B cell (primary cell): ENCODE measurements around the gene DOCK4. TPM values are rescaled to one million over a fixed set of nuclear protein-coding genes. Genes with fewer than 3 reads are reported as not detected.

ENCODE experiments used
- ATAC-seq: fragments of 200-7000 bp; cut with Tn5 transposase; one replicate; pipeline ENCODE4 v1.10.0; 2021; ENCODE audit warnings: low read depth, mild to moderate bottlenecking, moderate number of reproducible peaks, moderate library complexity
- CTCF ChIA-PET: fragments of 350-600 bp; sonication (Branson Sonifier 250); formaldehyde crosslinking; loops from one replicate; lab custom pipeline; 2021; ENCODE audit warnings: antibody characterized with exemption, inconsistent platforms; lab: Charles Lee
- POLR2A ChIA-PET: fragments of 350-600 bp; sonication (Branson Sonifier 250); formaldehyde crosslinking; loops from one replicate; lab custom pipeline; 2021; ENCODE audit warnings: antibody characterized with exemption; lab: Charles Lee
- DNase-seq: peaks from one replicate; pipeline ENCODE4 v3.0.0; 2013
- H2AFZ ChIP-seq: 2 replicates; pipeline ENCODE4 v1.6.1; 2012; ENCODE audit warnings: mild to moderate bottlenecking, low read depth, low read length; ENCODE audit not compliant: insufficient read depth, poor library complexity, severe bottlenecking
- H3K27ac ChIP-seq, 2 donors: 1 replicate in 1 of 2; 2 replicates in 1 of 2; pipeline ENCODE4 v1.5.1; 2012 to 2013; ENCODE audit warnings: low read length in 2 of 2, mild to moderate bottlenecking in 2 of 2, moderate library complexity in 1 of 2
- H3K27me3 ChIP-seq, 4 experiments: fragments of 200-600 bp in 1 of 4; sonication (generic) in 1 of 4; replicated peaks in 1 of 4; 1 replicate in 2 of 4; 2 replicates in 2 of 4; pipeline versions ENCODE4 v1.6.1 to v1.7.0; 2013 to 2016; ENCODE audit warnings: low read length in 3 of 4, mild to moderate bottlenecking in 2 of 4, mixed read lengths in 1 of 4, moderate library complexity in 1 of 4; ENCODE audit not compliant: insufficient read depth in 4 of 4, control insufficient read depth in 3 of 4; ENCODE audit errors: control extremely low read depth in 1 of 4
- H3K36me3 ChIP-seq, 2 experiments: replicated peaks in 1 of 2; 1 replicate in 1 of 2; 2 replicates in 1 of 2; pipeline versions ENCODE4 v1.6.1 to v1.7.1; 2013; ENCODE audit warnings: low read length in 1 of 2; ENCODE audit not compliant: insufficient read depth in 2 of 2, control insufficient read depth in 1 of 2; ENCODE audit errors: control extremely low read depth in 1 of 2, extremely low read depth in 1 of 2
- H3K4me1 ChIP-seq, 2 donors: fragments of 200-600 bp in 1 of 2; sonication (generic) in 1 of 2; 1 replicate in 1 of 2; 2 replicates in 1 of 2; pipeline versions ENCODE4 v1.5.1 to v1.6.1; 2013 to 2017; ENCODE audit warnings: low read length in 2 of 2; ENCODE audit not compliant: control insufficient read depth in 2 of 2, insufficient read depth in 2 of 2
- H3K4me2 ChIP-seq: replicated peaks from 2 replicates; pipeline ENCODE3; 2012; ENCODE audit warnings: mild to moderate bottlenecking, low read depth, low read length; ENCODE audit not compliant: poor library complexity, severe bottlenecking
- H3K4me3 ChIP-seq, 5 experiments: fragments of 200-600 bp in 1 of 5; sonication (generic) in 1 of 5; 1 replicate in 3 of 5; 2 replicates in 2 of 5; pipeline versions ENCODE4 v1.5.1 to v1.7.0; 2011 to 2016; ENCODE audit warnings: low read length in 4 of 5, mild to moderate bottlenecking in 4 of 5, low read depth in 2 of 5, control low read depth in 1 of 5, moderate library complexity in 1 of 5; ENCODE audit not compliant: insufficient read depth in 1 of 5; ENCODE audit errors: control extremely low read depth in 1 of 5, extremely low read depth in 1 of 5
- H3K79me2 ChIP-seq: fragments of 200-600 bp; sonication (generic); one replicate; pipeline ENCODE4 v1.6.0; 2016; ENCODE audit warnings: low read length; ENCODE audit not compliant: control insufficient read depth, insufficient read depth
- H3K9ac ChIP-seq: fragments of 200-600 bp; sonication (generic); 2 replicates; pipeline ENCODE4 v1.6.1; 2017; ENCODE audit warnings: mild to moderate bottlenecking, low read length, moderate library complexity
- H3K9me3 ChIP-seq, 3 donors: one replicate each; pipeline versions ENCODE4 v1.6.1 to v1.7.1; 2013; ENCODE audit warnings: low read length in 2 of 3; ENCODE audit not compliant: control insufficient read depth in 2 of 3, insufficient read depth in 1 of 3; ENCODE audit errors: control extremely low read depth in 1 of 3
- H4K20me1 ChIP-seq: 2 replicates; pipeline ENCODE4 v1.6.0; 2012; ENCODE audit warnings: mild to moderate bottlenecking, low read length; ENCODE audit not compliant: insufficient read depth, control insufficient read depth, poor library complexity, severe bottlenecking
- H3K27ac Mint-ChIP-seq: one replicate; pipeline ENCODE4 v1.8.0; 2021; ENCODE audit warnings: mixed read lengths
- H3K27me3 Mint-ChIP-seq: one replicate; pipeline ENCODE4 v1.8.0; 2021; ENCODE audit warnings: mixed read lengths
- H3K4me1 Mint-ChIP-seq: one replicate; pipeline ENCODE4 v1.8.0; 2021; ENCODE audit warnings: mixed read lengths
- H3K4me3 Mint-ChIP-seq: one replicate; pipeline ENCODE4 v1.8.0; 2021; ENCODE audit warnings: mixed read lengths
- H3K9me3 Mint-ChIP-seq: one replicate; pipeline ENCODE4 v1.8.0; 2022; ENCODE audit warnings: mixed read lengths; ENCODE audit not compliant: insufficient read depth
- CTCF ChIP-seq: fragments of 200-600 bp; IDR thresholded peaks from one replicate; pipeline ENCODE4 v1.8.0; 2022; ENCODE audit warnings: antibody characterized with exemption, mild to moderate bottlenecking
- EZH2 ChIP-seq: IDR thresholded peaks from 2 replicates; pipeline ENCODE4 v1.6.1; 2012; ENCODE audit warnings: borderline replicate concordance, low read depth, mild to moderate bottlenecking, moderate library complexity, low read length; ENCODE audit not compliant: insufficient read depth, poor library complexity, severe bottlenecking
- WGBS: methylation state at CpG from one replicate; pipeline ENCODE4 v1.1.5; 2013; ENCODE audit warnings: missing lambda C conversion rate; ENCODE audit not compliant: insufficient coverage; 5-methylcytosine and 5-hydroxymethylcytosine counted together
- intact Hi-C: fragments of 100-400 bp; cut with micrococcal nuclease; formaldehyde crosslinking; loops from one replicate; pipeline ENCODE4 v1.10.0; 2022
- polyA plus RNA-seq: library from polyadenylated mRNA; depleted of rRNA; stranded (reverse); fragments of >200 nt; gene quantifications from 2 replicates; pipeline ENCODE4 v1.2.3, GENCODE V29; 2012
- total RNA-seq, 2 donors: library from RNA; stranded (reverse); fragments of 120-200 nt in 1 of 2; gene quantifications; 1 replicate in 1 of 2; 2 replicates in 1 of 2; pipeline versions ENCODE4 v1.2.3 to v1.2.4, GENCODE V29; 2013 to 2022

DOCK4 gene
- total and polyA plus RNA-seq, 2 donors (not counting 1 experiment from before 2014, with no cell fraction given) = 0.03 to 4.1 TPM

GRCh38 chr7:112121318-112121717 is 84.9 kb downstream of the DOCK4 start:
- Histone ChIP-seq H3K27me3 (no peaks in the 10 kb centered on the region), H3K79me2 (no peaks in the 10 kb centered on the region), H3K9ac (no peak overlapping the region), H3K9me3 (no peaks in the 10 kb centered on the region), H2AFZ (no peak overlapping the region), H3K4me2 (no peak overlapping the region), H3K27ac (no peak overlapping the region), H3K4me1 (no peaks in the 10 kb centered on the region), H3K4me3 (no peak overlapping the region), H4K20me1 (no peaks in the 10 kb centered on the region), H3K36me3 (no peaks in the 10 kb centered on the region)
- TF ChIP-seq CTCF (no peak), EZH2 (no peak)
- ATAC-seq = no peak
- Mint-ChIP-seq H3K4me1 (no peaks in the 10 kb centered on the region), H3K9me3 (no peaks in the 10 kb centered on the region), H3K4me3 (no peak overlapping the region), H3K27me3 (peaks cover 7% of the 10 kb centered on the region), H3K27ac (no peak overlapping the region)
- intact Hi-C loops = no loop called here
- POLR2A ChIA-PET = no interaction called here
- CTCF ChIA-PET = no interaction called here
- 93% methylated on average over 3 of the region's 3 CpGs for WGBS
- no peak for DNase-seq

- ATAC-seq = no peak
- Mint-ChIP-seq H3K27me3 (peaks cover 9% of the 10 kb centered on the region), H3K4me3 (no peak overlapping the region), H3K27ac (no peak overlapping the region), H3K9me3 (no peaks in the 10 kb centered on the region), H3K4me1 (no peaks in the 10 kb centered on the region)
- Histone ChIP-seq H4K20me1 (no peaks in the 10 kb centered on the region), H3K9me3 (no peaks in the 10 kb centered on the region), H3K79me2 (no peaks in the 10 kb centered on the region), H2AFZ (no peak overlapping the region), H3K4me3 (no peak overlapping the region), H3K27ac (no peak overlapping the region), H3K27me3 (no peaks in the 10 kb centered on the region), H3K4me2 (no peak overlapping the region), H3K36me3 (no peaks in the 10 kb centered on the region), H3K9ac (no peak overlapping the region), H3K4me1 (no peaks in the 10 kb centered on the region)
- intact Hi-C loops = no loop called here
- DNase-seq = no peak
- ChIA-PET POLR2A (no interaction called here), CTCF (no interaction called here)
- TF ChIP-seq CTCF (no peak), EZH2 (no peak)
- no CpG with 5 or more reads among the region's 1 CpG for WGBS
Measured at GRCh38 chr7:112120696-112121217, 85.4 kb downstream of the DOCK4 start.
